Right lobe of liver (tissue), 4 donors: Measurements from ENCODE around the gene ANK2.

ENCODE experiments used
- POLR2A ChIP-seq: fragments of 450-650 bp; IDR thresholded peaks from one replicate; pipeline ENCODE4 v1.6.1; 2017; ENCODE audit warnings: antibody characterized with exemption, mild to moderate bottlenecking
- TF ChIP-seq, protein P1 (sequence below), 4 donors: fragments of 200-600 bp in 3 of 4; fragments of 450-650 bp in 1 of 4; IDR thresholded peaks; one replicate each; pipeline versions ENCODE4 v1.5.1 to v1.8.0; 2016 to 2022; ENCODE audit warnings: antibody characterized with exemption in 4 of 4, mild to moderate bottlenecking in 2 of 4
- donor health status: DM: no; HTN: no; CAD: no.
- donor health status: DM: no; HTN: no; CAD: no.
- donor health status: DM: no; HTN: yes; CAD: no.

- TF ChIP-seq, protein P1, sequence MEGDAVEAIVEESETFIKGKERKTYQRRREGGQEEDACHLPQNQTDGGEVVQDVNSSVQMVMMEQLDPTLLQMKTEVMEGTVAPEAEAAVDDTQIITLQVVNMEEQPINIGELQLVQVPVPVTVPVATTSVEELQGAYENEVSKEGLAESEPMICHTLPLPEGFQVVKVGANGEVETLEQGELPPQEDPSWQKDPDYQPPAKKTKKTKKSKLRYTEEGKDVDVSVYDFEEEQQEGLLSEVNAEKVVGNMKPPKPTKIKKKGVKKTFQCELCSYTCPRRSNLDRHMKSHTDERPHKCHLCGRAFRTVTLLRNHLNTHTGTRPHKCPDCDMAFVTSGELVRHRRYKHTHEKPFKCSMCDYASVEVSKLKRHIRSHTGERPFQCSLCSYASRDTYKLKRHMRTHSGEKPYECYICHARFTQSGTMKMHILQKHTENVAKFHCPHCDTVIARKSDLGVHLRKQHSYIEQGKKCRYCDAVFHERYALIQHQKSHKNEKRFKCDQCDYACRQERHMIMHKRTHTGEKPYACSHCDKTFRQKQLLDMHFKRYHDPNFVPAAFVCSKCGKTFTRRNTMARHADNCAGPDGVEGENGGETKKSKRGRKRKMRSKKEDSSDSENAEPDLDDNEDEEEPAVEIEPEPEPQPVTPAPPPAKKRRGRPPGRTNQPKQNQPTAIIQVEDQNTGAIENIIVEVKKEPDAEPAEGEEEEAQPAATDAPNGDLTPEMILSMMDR (IDR thresholded peaks at IDR 0.05), result no peak
- TF ChIP-seq POLR2A, result no peak
These were observed 371.5 kb downstream of the ANK2 start for GRCh38 chr4:113420938-113421337.
